Measurements from ENCODE around the gene SYNPR. TPM values are rescaled to one million over a fixed set of nuclear protein-coding genes. Genes with fewer than 3 reads are reported as not detected.

Gene SYNPR
- total RNA-seq, 1 donor from 2014 or later: not detected

GRCh38 chr3:63538919-63539318, 260.8 kb downstream of the SYNPR start:
- DNase-seq (ENCODE audit: low read depth in 2 of 2): no peak

- no peak for DNase-seq (ENCODE audit: low read depth in 2 of 2)
Measured at GRCh38 chr3:63555767-63556166, 277.7 kb downstream of the SYNPR start.

- DNase-seq (ENCODE audit: low read depth in 2 of 2): no peak
Measured at GRCh38 chr3:63556401-63556800, 278.3 kb downstream of the SYNPR start.

- no peak for DNase-seq (ENCODE audit: low read depth in 2 of 2)
Measured at GRCh38 chr3:63557912-63558311, 279.8 kb downstream of the SYNPR start.

GRCh38 chr3:63559884-63560283, 281.8 kb downstream of the SYNPR start:
- DNase-seq (ENCODE audit: low read depth in 2 of 2): no peak

- DNase-seq (ENCODE audit: low read depth in 2 of 2): no peak
Measured at GRCh38 chr3:63561879-63562278, 283.8 kb downstream of the SYNPR start.

GRCh38 chr3:63562323-63562722, 284.2 kb downstream of the SYNPR start:
- DNase-seq (ENCODE audit: low read depth in 2 of 2): no peak

GRCh38 chr3:63563572-63563971, 285.5 kb downstream of the SYNPR start:
- no peak for DNase-seq (ENCODE audit: low read depth in 2 of 2)

GRCh38 chr3:63565220-63565619, 287.1 kb downstream of the SYNPR start:
- DNase-seq (ENCODE audit: low read depth in 2 of 2): no peak

GRCh38 chr3:63571682-63572081, 293.6 kb downstream of the SYNPR start:
- no peak for DNase-seq (ENCODE audit: low read depth in 2 of 2)

- DNase-seq (ENCODE audit: low read depth in 2 of 2): no peak
Measured at GRCh38 chr3:63576846-63577245, 298.7 kb downstream of the SYNPR start.

GRCh38 chr3:63578858-63579257, 300.8 kb downstream of the SYNPR start:
- DNase-seq (ENCODE audit: low read depth in 2 of 2): no peak

GRCh38 chr3:63580151-63580550, 302.0 kb downstream of the SYNPR start:
- DNase-seq (ENCODE audit: low read depth in 2 of 2): no peak

GRCh38 chr3:63582943-63583500, 304.9 kb downstream of the SYNPR start:
- DNase-seq (ENCODE audit: low read depth in 2 of 2): no peak

- no peak for DNase-seq (ENCODE audit: low read depth in 2 of 2)
Measured at GRCh38 chr3:63584681-63585080, 306.6 kb downstream of the SYNPR start.

- DNase-seq (ENCODE audit: low read depth in 2 of 2): no peak
Measured at GRCh38 chr3:63585927-63586326, 307.8 kb downstream of the SYNPR start.

- DNase-seq (ENCODE audit: low read depth in 2 of 2): no peak
Measured at GRCh38 chr3:63588895-63589294, 310.8 kb downstream of the SYNPR start.

- no peak for DNase-seq (ENCODE audit: low read depth in 2 of 2)
Measured at GRCh38 chr3:63593779-63594178, 315.7 kb downstream of the SYNPR start.

- no peak for DNase-seq (ENCODE audit: low read depth in 2 of 2)
Measured at GRCh38 chr3:63595221-63595620, 317.1 kb downstream of the SYNPR start.

GRCh38 chr3:63597019-63597418, 318.9 kb downstream of the SYNPR start:
- no peak for DNase-seq (ENCODE audit: low read depth in 2 of 2)

- DNase-seq (ENCODE audit: low read depth in 2 of 2): no peak
Measured at GRCh38 chr3:63607716-63608115, 329.6 kb downstream of the SYNPR start.

GRCh38 chr3:63609408-63609807, 331.3 kb downstream of the SYNPR start:
- DNase-seq (ENCODE audit: low read depth in 2 of 2): no peak

- no peak for DNase-seq (ENCODE audit: low read depth in 2 of 2)
Measured at GRCh38 chr3:63609834-63610233, 331.7 kb downstream of the SYNPR start.

- DNase-seq (ENCODE audit: low read depth in 2 of 2): no peak
Measured at GRCh38 chr3:63611382-63611781, 333.3 kb downstream of the SYNPR start.

Measured in lung microvascular endothelial cell (primary cell).